ENCODE results near the gene LOC101059915.

The LOC101059915 gene

DNA sequence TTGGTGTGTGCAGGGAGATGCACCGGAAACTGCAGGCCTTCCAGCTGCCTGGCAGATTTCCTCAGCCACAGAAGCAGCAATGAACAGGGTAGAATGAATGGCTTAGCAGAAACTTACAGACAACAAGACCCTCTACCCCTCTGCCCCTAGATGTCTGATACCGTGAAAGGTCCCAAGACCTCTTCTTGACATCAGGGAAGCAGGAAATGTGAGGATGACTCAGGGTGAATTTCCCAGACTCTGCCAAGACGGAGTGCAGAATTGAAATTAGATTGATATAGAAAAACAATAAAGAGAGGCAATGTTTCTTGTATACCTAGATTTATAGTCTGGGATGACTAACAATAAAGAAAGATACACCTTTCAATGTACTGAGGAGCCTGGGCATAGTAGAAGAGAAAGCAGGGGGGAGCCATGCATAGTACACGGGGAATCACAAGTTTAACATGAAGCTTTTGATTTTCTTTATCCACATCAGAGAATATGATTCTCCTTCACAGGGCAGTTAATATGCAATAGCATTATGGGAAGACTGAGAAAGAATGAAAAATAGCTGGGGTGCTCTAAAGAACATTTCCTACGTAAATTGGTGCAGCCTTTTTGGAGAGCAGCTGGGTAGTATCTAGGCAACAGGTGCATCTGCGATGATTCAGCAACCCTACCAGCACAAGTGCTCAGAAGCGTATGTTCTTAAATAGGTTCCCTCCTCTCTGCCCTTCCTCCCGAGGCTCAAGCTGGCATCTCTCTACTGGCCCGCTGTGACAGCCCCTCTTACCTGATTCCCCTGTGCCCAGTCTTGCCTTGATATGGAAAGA lies 30.7 kb upstream of the LOC101059915 start:
- H2AFZ ChIP-seq (ENCODE audit: low read length) = peak overlapping the region; percentile 91
- no peaks in the 10 kb centered on the region for H4K20me1 ChIP-seq (ENCODE audit: insufficient read depth, low read length)
- H3K9me2 ChIP-seq (ENCODE audit: insufficient read depth, low read length) = no peaks in the 10 kb centered on the region
- peak overlapping the region; percentile 2 for H3K4me3 ChIP-seq (ENCODE audit: low read depth, low read length, poor library complexity, severe bottlenecking)
- peak overlapping the region; percentile 24 for H3K27ac ChIP-seq (ENCODE audit: low read depth, low read length, poor library complexity, severe bottlenecking)
- peak; percentile 64 for DNase-seq (ENCODE audit: low spot score)
- TF ChIP-seq, protein P1, sequence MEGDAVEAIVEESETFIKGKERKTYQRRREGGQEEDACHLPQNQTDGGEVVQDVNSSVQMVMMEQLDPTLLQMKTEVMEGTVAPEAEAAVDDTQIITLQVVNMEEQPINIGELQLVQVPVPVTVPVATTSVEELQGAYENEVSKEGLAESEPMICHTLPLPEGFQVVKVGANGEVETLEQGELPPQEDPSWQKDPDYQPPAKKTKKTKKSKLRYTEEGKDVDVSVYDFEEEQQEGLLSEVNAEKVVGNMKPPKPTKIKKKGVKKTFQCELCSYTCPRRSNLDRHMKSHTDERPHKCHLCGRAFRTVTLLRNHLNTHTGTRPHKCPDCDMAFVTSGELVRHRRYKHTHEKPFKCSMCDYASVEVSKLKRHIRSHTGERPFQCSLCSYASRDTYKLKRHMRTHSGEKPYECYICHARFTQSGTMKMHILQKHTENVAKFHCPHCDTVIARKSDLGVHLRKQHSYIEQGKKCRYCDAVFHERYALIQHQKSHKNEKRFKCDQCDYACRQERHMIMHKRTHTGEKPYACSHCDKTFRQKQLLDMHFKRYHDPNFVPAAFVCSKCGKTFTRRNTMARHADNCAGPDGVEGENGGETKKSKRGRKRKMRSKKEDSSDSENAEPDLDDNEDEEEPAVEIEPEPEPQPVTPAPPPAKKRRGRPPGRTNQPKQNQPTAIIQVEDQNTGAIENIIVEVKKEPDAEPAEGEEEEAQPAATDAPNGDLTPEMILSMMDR (conservative IDR thresholded peaks at IDR 0.05; ENCODE audit: low read length) = no peak
- TF ChIP-seq EZH2phosphoT487 (IDR thresholded peaks at IDR 0.05; ENCODE audit: borderline replicate concordance, low read depth, low read length) = no peak
- H3K36me3 ChIP-seq (ENCODE audit: insufficient read depth, low read length) = no peaks in the 10 kb centered on the region
- H3K4me2 ChIP-seq (ENCODE audit: low read length) = peak overlapping the region; percentile 66
- no peaks in the 10 kb centered on the region for H3K79me2 ChIP-seq (ENCODE audit: insufficient read depth, low read depth, low read length)
- BruUV-seq (replicated peaks) = no TSS peak
- no peaks in the 10 kb centered on the region for H3K9me3 ChIP-seq (ENCODE audit: low read length)
- H3K4me1 ChIP-seq (ENCODE audit: insufficient read depth, low read length, poor library complexity, severe bottlenecking) = peaks cover 25% of the 10 kb centered on the region
- POLR2A ChIA-PET = interaction anchor here (0.7 kb wide), 1 partner anchor 12 kb away, joined by 3 read pairs; no protein-coding TSS in a partner anchor
- intact Hi-C loops (cut with micrococcal nuclease; ENCODE audit: unreplicated experiment) = no loop called here
- CTCF ChIA-PET (ENCODE audit: unreplicated experiment) = interaction anchor here (0.7 kb wide), 1 partner anchor 9 kb away, joined by 3 read pairs; no protein-coding TSS in a partner anchor

DNA sequence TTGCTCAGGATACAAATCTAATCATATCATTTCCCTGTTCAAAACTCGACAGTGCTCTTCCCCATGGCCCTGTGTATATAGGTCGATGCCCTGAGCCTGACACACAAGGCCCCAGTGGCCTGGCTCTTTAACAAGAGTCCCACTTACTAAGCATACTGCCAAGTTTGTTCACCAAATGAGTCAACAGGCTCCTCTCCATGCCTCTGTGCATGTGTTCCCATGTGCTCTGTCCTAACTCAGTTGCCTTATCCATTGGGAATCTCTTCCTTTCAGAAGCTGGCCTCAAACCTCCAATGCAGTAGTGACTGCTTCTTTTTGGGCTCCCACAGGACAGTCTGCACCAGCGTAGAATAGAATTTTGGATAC lies 30.1 kb upstream of the LOC101059915 start:
- H3K36me3 ChIP-seq (ENCODE audit: insufficient read depth, low read length) = no peaks in the 10 kb centered on the region
- no peaks in the 10 kb centered on the region for H4K20me1 ChIP-seq (ENCODE audit: insufficient read depth, low read length)
- no peaks in the 10 kb centered on the region for H3K9me3 ChIP-seq (ENCODE audit: low read length)
- H3K4me1 ChIP-seq (ENCODE audit: insufficient read depth, low read length, poor library complexity, severe bottlenecking) = peaks cover 25% of the 10 kb centered on the region
- POLR2A ChIA-PET = no interaction called here
- H3K4me2 ChIP-seq (ENCODE audit: low read length) = peak overlapping the region; percentile 66
- H3K4me3 ChIP-seq (ENCODE audit: low read depth, low read length, poor library complexity, severe bottlenecking) = peak overlapping the region; percentile 2
- H3K27ac ChIP-seq (ENCODE audit: low read depth, low read length, poor library complexity, severe bottlenecking) = peak overlapping the region; percentile 24
- TF ChIP-seq EZH2phosphoT487 (IDR thresholded peaks at IDR 0.05; ENCODE audit: borderline replicate concordance, low read depth, low read length) = no peak
- TF ChIP-seq, protein P1 (conservative IDR thresholded peaks at IDR 0.05; ENCODE audit: low read length) = no peak
- intact Hi-C loops (cut with micrococcal nuclease; ENCODE audit: unreplicated experiment) = no loop called here
- no TSS peak for BruUV-seq (replicated peaks)
- DNase-seq (ENCODE audit: low spot score) = no peak
- CTCF ChIA-PET (ENCODE audit: unreplicated experiment) = interaction anchor here (0.7 kb wide), 1 partner anchor 10 kb away, joined by 3 read pairs; no protein-coding TSS in a partner anchor
- no peaks in the 10 kb centered on the region for H3K9me2 ChIP-seq (ENCODE audit: insufficient read depth, low read length)
- H3K79me2 ChIP-seq (ENCODE audit: insufficient read depth, low read depth, low read length) = no peaks in the 10 kb centered on the region
- H2AFZ ChIP-seq (ENCODE audit: low read length) = peak overlapping the region; percentile 91

DNA sequence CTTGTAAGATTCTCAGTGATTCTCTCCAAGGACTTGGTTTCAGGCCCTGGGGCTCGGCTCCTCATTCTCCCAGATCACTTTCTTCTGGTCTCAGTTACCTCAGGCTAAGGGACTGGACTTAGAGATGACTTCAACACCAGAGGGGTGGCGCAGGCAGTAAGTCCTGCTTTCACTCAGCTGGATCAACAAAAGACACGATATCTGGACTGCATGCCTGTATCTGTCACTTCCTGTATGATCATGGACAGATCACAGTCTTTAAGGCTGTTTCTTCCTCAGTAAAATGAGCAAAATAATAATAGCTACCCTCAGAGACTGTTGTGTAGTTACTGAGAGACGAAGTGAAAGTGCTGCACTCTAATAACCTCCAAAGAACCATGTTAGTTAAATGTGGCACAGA lies 29.5 kb upstream of the LOC101059915 start:
- Histone ChIP-seq H3K4me2 (ENCODE audit: low read length) (peak overlapping the region; percentile 66), H3K27ac (ENCODE audit: low read depth, low read length, poor library complexity, severe bottlenecking) (peak overlapping the region; percentile 39), H3K9me2 (ENCODE audit: insufficient read depth, low read length) (no peaks in the 10 kb centered on the region), H3K4me3 (ENCODE audit: low read depth, low read length, poor library complexity, severe bottlenecking) (peak overlapping the region; percentile 29), H3K9me3 (ENCODE audit: low read length) (no peaks in the 10 kb centered on the region), H3K79me2 (ENCODE audit: insufficient read depth, low read depth, low read length) (no peaks in the 10 kb centered on the region), H4K20me1 (ENCODE audit: insufficient read depth, low read length) (no peaks in the 10 kb centered on the region), H2AFZ (ENCODE audit: low read length) (peak overlapping the region; percentile 91), H3K36me3 (ENCODE audit: insufficient read depth, low read length) (no peaks in the 10 kb centered on the region), H3K4me1 (ENCODE audit: insufficient read depth, low read length, poor library complexity, severe bottlenecking) (peaks cover 25% of the 10 kb centered on the region)
- intact Hi-C loops (cut with micrococcal nuclease; ENCODE audit: unreplicated experiment) = no loop called here
- TF ChIP-seq, protein P1 (conservative IDR thresholded peaks at IDR 0.05; ENCODE audit: low read length) = no peak
- TF ChIP-seq EZH2phosphoT487 (IDR thresholded peaks at IDR 0.05; ENCODE audit: borderline replicate concordance, low read depth, low read length) = no peak
- peak; percentile 24 for DNase-seq (ENCODE audit: low spot score)
- no TSS peak for BruUV-seq (replicated peaks)
- ChIA-PET CTCF (ENCODE audit: unreplicated experiment) (no interaction called here), POLR2A (no interaction called here)

All from OCI-LY7 (cell line).